ENCODE results near the gene NUMB. TPM values are rescaled to one million over a fixed set of nuclear protein-coding genes. Genes with fewer than 3 reads are reported as not detected.

Gene NUMB
- total and polyA plus RNA-seq, 2 donors (not counting 3 experiments of a cell fraction or from before 2014, with no cell fraction given) = 128 to 164 TPM

DNA sequence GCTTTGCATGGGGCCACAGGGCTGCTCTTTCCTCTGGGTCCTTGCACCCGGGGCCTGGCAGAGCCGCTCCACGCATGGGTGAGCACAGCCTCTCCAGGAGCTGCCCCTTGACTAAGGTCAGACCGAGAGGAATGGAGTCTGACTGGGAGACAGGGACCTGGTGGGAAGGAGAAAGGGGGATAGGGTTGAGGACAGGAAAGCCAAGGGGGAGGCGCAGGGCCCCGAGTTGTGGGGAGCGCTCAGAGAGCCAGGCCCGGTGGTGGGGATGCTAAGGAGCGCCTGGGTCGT, 205.1 kb downstream of the NUMB start:
- TF ChIP-seq GATA2 (IDR thresholded peaks at IDR 0.05; ENCODE audit: insufficient read depth, insufficient read length, low read depth, low read length) (no peak), FOS (IDR thresholded peaks at IDR 0.05; ENCODE audit: borderline replicate concordance, insufficient read depth, low read length) (no peak), EZH2 (IDR thresholded peaks at IDR 0.05; ENCODE audit: borderline replicate concordance, low read depth, low read length, severe bottlenecking) (no peak), MYC (IDR thresholded peaks at IDR 0.05; ENCODE audit: low read depth, low read length) (no peak), POLR2AphosphoS5 (IDR thresholded peaks at IDR 0.05; ENCODE audit: insufficient read depth, low read depth, low read length) (no peak), POLR2A (IDR thresholded peaks at IDR 0.05; ENCODE audit: low read depth, low read length) (no peak), JUN (IDR thresholded peaks at IDR 0.05; ENCODE audit: borderline replicate concordance, insufficient read depth, insufficient read length, low read depth) (no peak)
- TF ChIP-seq, protein P1, sequence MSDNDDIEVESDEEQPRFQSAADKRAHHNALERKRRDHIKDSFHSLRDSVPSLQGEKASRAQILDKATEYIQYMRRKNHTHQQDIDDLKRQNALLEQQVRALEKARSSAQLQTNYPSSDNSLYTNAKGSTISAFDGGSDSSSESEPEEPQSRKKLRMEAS (IDR thresholded peaks at IDR 0.05; ENCODE audit: insufficient read depth, insufficient read length) = no peak
- TF ChIP-seq, protein P2, sequence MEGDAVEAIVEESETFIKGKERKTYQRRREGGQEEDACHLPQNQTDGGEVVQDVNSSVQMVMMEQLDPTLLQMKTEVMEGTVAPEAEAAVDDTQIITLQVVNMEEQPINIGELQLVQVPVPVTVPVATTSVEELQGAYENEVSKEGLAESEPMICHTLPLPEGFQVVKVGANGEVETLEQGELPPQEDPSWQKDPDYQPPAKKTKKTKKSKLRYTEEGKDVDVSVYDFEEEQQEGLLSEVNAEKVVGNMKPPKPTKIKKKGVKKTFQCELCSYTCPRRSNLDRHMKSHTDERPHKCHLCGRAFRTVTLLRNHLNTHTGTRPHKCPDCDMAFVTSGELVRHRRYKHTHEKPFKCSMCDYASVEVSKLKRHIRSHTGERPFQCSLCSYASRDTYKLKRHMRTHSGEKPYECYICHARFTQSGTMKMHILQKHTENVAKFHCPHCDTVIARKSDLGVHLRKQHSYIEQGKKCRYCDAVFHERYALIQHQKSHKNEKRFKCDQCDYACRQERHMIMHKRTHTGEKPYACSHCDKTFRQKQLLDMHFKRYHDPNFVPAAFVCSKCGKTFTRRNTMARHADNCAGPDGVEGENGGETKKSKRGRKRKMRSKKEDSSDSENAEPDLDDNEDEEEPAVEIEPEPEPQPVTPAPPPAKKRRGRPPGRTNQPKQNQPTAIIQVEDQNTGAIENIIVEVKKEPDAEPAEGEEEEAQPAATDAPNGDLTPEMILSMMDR (IDR thresholded peaks at IDR 0.05; ENCODE audit: extremely low read depth in 1 of 2, insufficient read depth in 1 of 2, low read depth in 1 of 2, low read length in 2 of 2) = no peak
- no peaks in the 10 kb centered on the region for H3K9me3 ChIP-seq (replicated peaks; ENCODE audit: control insufficient read depth, insufficient read depth, low read length)
- no peaks in the 10 kb centered on the region for H3K79me2 ChIP-seq (ENCODE audit: control insufficient read depth, insufficient read depth, low read length)
- H4K20me1 ChIP-seq (replicated peaks; ENCODE audit: control insufficient read depth, extremely low read depth, insufficient read depth, low read length) = no peaks in the 10 kb centered on the region
- no peaks in the 10 kb centered on the region for H3K36me3 ChIP-seq (ENCODE audit: control insufficient read depth in 2 of 2, extremely low read depth in 1 of 2, insufficient read depth in 2 of 2, low read length in 2 of 2)
- intact Hi-C loops (cut with micrococcal nuclease) = no loop called here
- CTCF ChIA-PET = no interaction called here
- H3K9ac ChIP-seq (replicated peaks; ENCODE audit: extremely low read depth, insufficient read depth, low read length) = no peak overlapping the region
- H3K4me3 ChIP-seq (replicated peaks in 1 of 3; ENCODE audit: insufficient read depth in 1 of 3, low read depth in 1 of 3, low read length in 3 of 3) = no peak overlapping the region
- no TSS peak for BruUV-seq (replicated peaks)
- no peak for DNase-seq (ENCODE audit: low read depth, low spot score)
- dilution Hi-C loops (cut with MboI; ENCODE audit: extremely low pct_ligation_motif_present, low sequenced_read_pairs) = no loop called here
- no peaks in the 10 kb centered on the region for H3K27me3 ChIP-seq (ENCODE audit: control insufficient read depth in 2 of 2, insufficient read depth in 2 of 2, low read length in 2 of 2)
- no peak for FAIRE-seq
- H3K9me1 ChIP-seq (replicated peaks; ENCODE audit: control insufficient read depth, extremely low read depth, insufficient read depth, low read length) = no peaks in the 10 kb centered on the region
- H3K4me1 ChIP-seq (ENCODE audit: control insufficient read depth, extremely low read depth, insufficient read depth, low read length) = no peaks in the 10 kb centered on the region
- H2AFZ ChIP-seq (ENCODE audit: low read depth, low read length) = no peak overlapping the region
- H3K4me2 ChIP-seq (ENCODE audit: insufficient read depth, low read length) = no peak overlapping the region
- POLR2A ChIA-PET = no interaction called here
- H3K27ac ChIP-seq (ENCODE audit: insufficient read depth, low read depth, low read length) = no peak overlapping the region

All from endothelial cell of umbilical vein (primary cell).